CD4-positive, alpha-beta memory T cell (primary cell): ENCODE data around the gene VGLL3. TPM values are rescaled to one million over a fixed set of nuclear protein-coding genes. Genes with fewer than 3 reads are reported as not detected.
"Not testable (repeated sequence)": the region's sequence is repeated elsewhere in the genome, so short reads cannot be mapped to it uniquely, and the experiment has no call there.

Source experiments
- CTCF ChIA-PET: fragments of 350-600 bp; sonication (Branson Sonifier 250); formaldehyde crosslinking; loops from one replicate; lab custom pipeline; 2021; ENCODE audit warnings: inconsistent platforms; ENCODE audit not compliant: partially characterized antibody; lab: Charles Lee
- POLR2A ChIA-PET: fragments of 350-600 bp; sonication (Branson Sonifier 250); formaldehyde crosslinking; loops from one replicate; lab custom pipeline; 2021; ENCODE audit not compliant: partially characterized antibody; lab: Charles Lee
- DNase-seq, 5 donors: peaks; one replicate each; pipeline versions ENCODE4 v3.0.0 to v3.0.0-alpha.2; 2020 to 2022; ENCODE audit warnings: mixed read lengths in 1 of 5
- H3K27ac ChIP-seq: one replicate; pipeline ENCODE4 v1.7.0; 2013; ENCODE audit warnings: low read depth, low read length
- H3K27me3 ChIP-seq: 2 replicates; pipeline ENCODE4 v1.7.0; 2013; ENCODE audit warnings: mild to moderate bottlenecking, low read length, moderate library complexity; ENCODE audit not compliant: insufficient read depth
- H3K36me3 ChIP-seq: 2 replicates; pipeline ENCODE4 v1.7.0; 2013; ENCODE audit warnings: mild to moderate bottlenecking, low read length, moderate library complexity; ENCODE audit not compliant: insufficient read depth
- H3K4me1 ChIP-seq: 2 replicates; pipeline ENCODE4 v1.7.0; 2013; ENCODE audit warnings: mild to moderate bottlenecking, low read length, moderate library complexity; ENCODE audit not compliant: insufficient read depth
- H3K4me3 ChIP-seq, 2 donors: one replicate each; pipeline ENCODE4 v1.7.0; 2013; ENCODE audit warnings: low read length in 2 of 2, mild to moderate bottlenecking in 1 of 2
- H3K9me3 ChIP-seq, 2 donors: one replicate each; pipeline ENCODE4 v1.7.0; 2013; ENCODE audit warnings: low read length in 2 of 2, control low read depth in 1 of 2; ENCODE audit not compliant: control insufficient read depth in 1 of 2
- H3K27ac Mint-ChIP-seq, 7 donors: one replicate each; pipeline ENCODE4 v1.8.0; 2020 to 2021; ENCODE audit warnings: mixed read lengths in 7 of 7, mild to moderate bottlenecking in 6 of 7, inconsistent platforms in 3 of 7, moderate library complexity in 3 of 7
- H3K27me3 Mint-ChIP-seq, 2 donors: one replicate each; pipeline ENCODE4 v1.8.0; 2020 to 2021; ENCODE audit warnings: mixed read lengths in 2 of 2
- H3K36me3 Mint-ChIP-seq, 2 donors: one replicate each; pipeline ENCODE4 v1.8.0; 2020 to 2021; ENCODE audit warnings: mixed read lengths in 2 of 2, inconsistent platforms in 1 of 2, mild to moderate bottlenecking in 1 of 2
- H3K4me1 Mint-ChIP-seq, 4 donors: one replicate each; pipeline ENCODE4 v1.8.0; 2020 to 2021; ENCODE audit warnings: mixed read lengths in 4 of 4, mild to moderate bottlenecking in 1 of 4
- H3K4me3 Mint-ChIP-seq, 8 donors: one replicate each; pipeline ENCODE4 v1.8.0; 2020 to 2021; ENCODE audit warnings: mixed read lengths in 8 of 8, mild to moderate bottlenecking in 7 of 8, moderate library complexity in 6 of 8, inconsistent platforms in 3 of 8
- H3K9me3 Mint-ChIP-seq, 8 donors: one replicate each; pipeline ENCODE4 v1.8.0; 2020 to 2021; ENCODE audit warnings: mixed read lengths in 8 of 8, mild to moderate bottlenecking in 5 of 8, inconsistent platforms in 3 of 8, moderate library complexity in 1 of 8
- intact Hi-C: fragments of 100-400 bp; cut with micrococcal nuclease; formaldehyde crosslinking; loops from one replicate; pipeline ENCODE4 v1.15.1; 2023
- polyA plus RNA-seq, 2 donors: library from polyadenylated mRNA; unstranded; fragments of 300-500 nt; fragmentation: Illumina TruSeq; gene quantifications; one replicate each; pipeline ENCODE4 v1.2.3, GENCODE V29; 2021
- total RNA-seq, 2 experiments: library from RNA; stranded (reverse); gene quantifications; one replicate each; pipeline ENCODE4 v1.2.3, GENCODE V29; 2021

Gene VGLL3, protein sequence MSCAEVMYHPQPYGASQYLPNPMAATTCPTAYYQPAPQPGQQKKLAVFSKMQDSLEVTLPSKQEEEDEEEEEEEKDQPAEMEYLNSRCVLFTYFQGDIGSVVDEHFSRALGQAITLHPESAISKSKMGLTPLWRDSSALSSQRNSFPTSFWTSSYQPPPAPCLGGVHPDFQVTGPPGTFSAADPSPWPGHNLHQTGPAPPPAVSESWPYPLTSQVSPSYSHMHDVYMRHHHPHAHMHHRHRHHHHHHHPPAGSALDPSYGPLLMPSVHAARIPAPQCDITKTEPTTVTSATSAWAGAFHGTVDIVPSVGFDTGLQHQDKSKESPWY
- total RNA-seq = not detected
- polyA plus RNA-seq = not detected

DNA sequence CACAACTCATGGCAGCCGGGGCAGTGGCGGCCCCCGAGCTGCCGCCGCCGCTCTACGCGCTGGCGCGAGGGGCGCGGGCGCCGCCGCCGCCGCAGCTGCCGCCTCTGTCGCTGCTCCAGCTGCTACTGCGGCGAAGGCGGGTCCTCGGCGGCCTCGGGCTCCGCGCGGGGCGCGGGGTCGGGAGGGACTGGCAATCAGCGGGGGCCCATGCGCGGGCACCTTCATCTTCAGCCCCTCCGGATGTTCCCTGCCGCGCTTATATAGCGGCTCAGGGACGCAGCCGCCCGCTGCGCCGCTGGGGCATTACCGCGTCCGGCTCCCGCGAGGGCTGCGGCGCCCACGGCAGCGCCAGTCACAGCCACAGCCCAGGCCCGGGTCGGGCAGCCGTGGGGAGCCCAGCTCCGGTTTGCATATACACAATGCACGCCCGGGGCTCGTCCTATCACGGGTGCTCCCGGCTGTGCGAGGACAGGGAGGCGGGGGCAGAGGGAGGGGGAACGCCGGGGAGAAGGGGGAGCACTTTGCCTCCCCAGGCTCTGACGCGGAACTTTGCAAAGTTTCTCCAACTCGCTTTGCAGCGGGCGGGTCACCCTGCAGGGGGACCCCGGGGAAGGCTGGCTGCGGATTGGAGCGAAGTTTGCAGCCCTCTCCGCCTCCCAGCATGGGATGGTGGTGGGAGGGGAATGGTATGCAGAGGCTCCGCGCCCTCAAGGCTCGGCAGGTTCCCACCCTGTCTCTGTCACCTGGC, at the start of gene VGLL3:
VGLL3 (minus strand) TSS at position 416 of the 748 bp plus-strand sequence; CDS start at position 10, 406 bp downstream.
- H3K27me3 ChIP-seq = no peaks in the 10 kb centered on the region
- POLR2A ChIA-PET = no interaction called here
- H3K4me1 ChIP-seq = no peaks in the 10 kb centered on the region
- H3K36me3 Mint-ChIP-seq = no peaks in the 10 kb centered on the region
- H3K4me3 Mint-ChIP-seq = peak within 1 kb of the TSS in 6 of 8 donors; percentile 7 to 58 (median 13)
- no peak within 1 kb of the TSS for H3K27ac ChIP-seq
- no peak for DNase-seq
- H3K36me3 ChIP-seq = no peaks in the 10 kb centered on the region
- H3K9me3 ChIP-seq = no peaks in the 10 kb centered on the region
- peaks cover 9 to 20% of the 10 kb centered on the region in 2 donors for H3K27me3 Mint-ChIP-seq
- peaks cover 0 to 8% (median under 1%) of the 10 kb centered on the region in 8 donors for H3K9me3 Mint-ChIP-seq
- CTCF ChIA-PET = no interaction called here
- peaks cover 0 to 2% (median 0%) of the 10 kb centered on the region in 4 donors for H3K4me1 Mint-ChIP-seq
- no peak within 1 kb of the TSS for H3K4me3 ChIP-seq
- intact Hi-C loops = no loop called here
- H3K27ac Mint-ChIP-seq = no peak within 1 kb of the TSS

DNA sequence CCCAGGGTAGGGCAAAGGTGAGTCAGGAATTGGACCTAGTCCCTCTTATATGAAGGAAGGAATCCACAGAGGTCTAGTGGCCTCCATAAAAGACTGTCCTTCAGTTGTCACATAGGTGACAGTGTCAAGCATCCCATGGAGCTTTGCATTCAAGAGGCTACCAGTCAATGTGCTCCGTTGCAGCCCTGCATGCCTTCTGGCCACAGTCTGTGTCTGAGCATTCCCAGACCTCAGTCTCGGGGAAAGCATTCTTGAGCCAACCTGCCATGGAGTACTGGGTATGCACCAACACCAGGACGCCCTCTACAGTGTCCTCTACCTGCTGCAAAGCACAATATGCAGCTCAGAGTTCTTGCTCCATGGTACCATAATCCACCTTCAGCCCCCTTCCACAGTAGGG, 46.7 kb upstream of the VGLL3 start:
- H3K4me1 Mint-ChIP-seq = no peaks in the 10 kb centered on the region
- H3K27me3 Mint-ChIP-seq = no peaks in the 10 kb centered on the region
- Histone ChIP-seq H3K4me3 (no peak overlapping the region), H3K36me3 (no peaks in the 10 kb centered on the region), H3K9me3 (no peaks in the 10 kb centered on the region), H3K4me1 (no peaks in the 10 kb centered on the region), H3K27ac (no peak overlapping the region), H3K27me3 (no peaks in the 10 kb centered on the region)
- DNase-seq = no peak
- POLR2A ChIA-PET = no interaction called here
- H3K9me3 Mint-ChIP-seq = peaks cover 0 to 10% (median 3%) of the 10 kb centered on the region in 8 donors
- CTCF ChIA-PET = no interaction called here
- no peaks in the 10 kb centered on the region for H3K36me3 Mint-ChIP-seq
- intact Hi-C loops = no loop called here
- H3K4me3 Mint-ChIP-seq = no peak overlapping the region
- no peak overlapping the region for H3K27ac Mint-ChIP-seq

DNA sequence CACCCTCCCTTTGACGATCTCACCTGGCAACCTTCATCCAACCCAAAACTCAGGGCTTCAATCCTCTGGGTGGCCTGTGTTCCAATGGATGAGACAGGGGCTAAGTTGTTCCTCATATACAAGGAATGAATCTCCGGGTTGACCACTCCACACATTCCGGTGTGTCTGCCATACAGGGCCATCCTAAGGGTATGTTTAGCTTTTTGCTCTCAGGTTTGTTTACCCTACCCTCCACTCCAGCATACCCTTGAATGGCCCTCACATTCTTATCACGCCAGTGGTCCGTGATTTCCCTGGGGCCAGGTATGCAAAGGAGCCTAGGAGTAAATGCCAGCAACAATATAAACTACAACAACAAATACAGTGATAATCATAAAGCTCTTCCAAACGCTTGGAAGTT, 45.7 kb upstream of the VGLL3 start:
- no peaks in the 10 kb centered on the region for H3K4me1 Mint-ChIP-seq
- no peaks in the 10 kb centered on the region for H3K27me3 ChIP-seq
- ChIA-PET POLR2A (no interaction called here), CTCF (no interaction called here)
- no peaks in the 10 kb centered on the region for H3K27me3 Mint-ChIP-seq
- no peak overlapping the region for H3K4me3 Mint-ChIP-seq
- no peak overlapping the region for H3K27ac ChIP-seq
- no peaks in the 10 kb centered on the region for H3K36me3 Mint-ChIP-seq
- H3K4me1 ChIP-seq = no peaks in the 10 kb centered on the region
- H3K4me3 ChIP-seq = no peak overlapping the region
- intact Hi-C loops = no loop called here
- peaks cover 0 to 11% (median 4%) of the 10 kb centered on the region in 8 donors for H3K9me3 Mint-ChIP-seq
- no peak overlapping the region for H3K27ac Mint-ChIP-seq
- H3K9me3 ChIP-seq = no peaks in the 10 kb centered on the region
- H3K36me3 ChIP-seq = no peaks in the 10 kb centered on the region
- no peak for DNase-seq

DNA sequence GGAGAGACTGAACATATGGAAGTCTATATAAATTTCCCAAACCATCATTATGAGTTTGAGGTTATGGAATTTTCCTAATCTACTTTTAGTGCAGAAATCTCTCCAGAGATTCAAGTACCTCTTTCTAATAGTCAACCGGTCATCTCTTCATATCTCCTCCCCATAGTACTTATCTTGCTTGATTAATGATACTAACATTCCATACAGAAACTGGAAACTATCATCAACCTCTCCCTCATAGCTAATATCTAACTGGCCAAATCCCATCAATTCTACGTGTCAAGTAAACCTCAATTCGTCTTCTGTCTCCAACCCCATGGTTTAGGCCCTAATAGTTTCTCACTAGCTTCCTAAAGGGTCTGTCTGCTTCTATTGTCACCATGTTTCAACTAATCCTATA, 44.4 kb upstream of the VGLL3 start:
- ChIA-PET POLR2A (no interaction called here), CTCF (no interaction called here)
- H3K27me3 ChIP-seq = no peaks in the 10 kb centered on the region
- no peak for DNase-seq
- intact Hi-C loops = no loop called here
- H3K4me3 ChIP-seq = no peak overlapping the region
- no peak overlapping the region for H3K27ac ChIP-seq
- no peaks in the 10 kb centered on the region for H3K36me3 ChIP-seq
- Mint-ChIP-seq H3K4me3 (no peak overlapping the region), H3K4me1 (no peaks in the 10 kb centered on the region), H3K27me3 (no peaks in the 10 kb centered on the region), H3K27ac (no peak overlapping the region), H3K36me3 (no peaks in the 10 kb centered on the region), H3K9me3 (peaks cover 0 to 10% (median 4%) of the 10 kb centered on the region in 8 donors)
- no peaks in the 10 kb centered on the region for H3K4me1 ChIP-seq
- H3K9me3 ChIP-seq = no peaks in the 10 kb centered on the region

DNA sequence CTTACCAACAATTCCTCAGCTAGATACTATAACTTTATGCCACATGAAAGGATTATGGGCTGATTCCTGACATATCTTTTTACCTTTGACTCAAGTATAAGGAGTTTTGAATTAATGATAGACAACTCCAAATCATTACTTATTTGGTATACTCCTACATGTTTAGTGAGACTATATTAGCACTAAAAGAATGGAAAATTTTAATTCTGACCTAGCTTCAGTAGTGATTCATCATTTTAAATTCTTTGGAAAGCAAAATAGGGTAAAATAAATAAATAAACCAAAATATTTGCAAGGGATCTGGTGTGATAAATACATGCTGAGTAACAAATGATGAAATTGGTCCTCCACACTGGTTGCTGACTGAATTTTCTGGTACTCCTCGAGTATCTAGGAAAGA, 42.3 kb upstream of the VGLL3 start:
- POLR2A ChIA-PET = no interaction called here
- H3K9me3 Mint-ChIP-seq = peaks cover 0 to 11% (median 4%) of the 10 kb centered on the region in 8 donors

DNA sequence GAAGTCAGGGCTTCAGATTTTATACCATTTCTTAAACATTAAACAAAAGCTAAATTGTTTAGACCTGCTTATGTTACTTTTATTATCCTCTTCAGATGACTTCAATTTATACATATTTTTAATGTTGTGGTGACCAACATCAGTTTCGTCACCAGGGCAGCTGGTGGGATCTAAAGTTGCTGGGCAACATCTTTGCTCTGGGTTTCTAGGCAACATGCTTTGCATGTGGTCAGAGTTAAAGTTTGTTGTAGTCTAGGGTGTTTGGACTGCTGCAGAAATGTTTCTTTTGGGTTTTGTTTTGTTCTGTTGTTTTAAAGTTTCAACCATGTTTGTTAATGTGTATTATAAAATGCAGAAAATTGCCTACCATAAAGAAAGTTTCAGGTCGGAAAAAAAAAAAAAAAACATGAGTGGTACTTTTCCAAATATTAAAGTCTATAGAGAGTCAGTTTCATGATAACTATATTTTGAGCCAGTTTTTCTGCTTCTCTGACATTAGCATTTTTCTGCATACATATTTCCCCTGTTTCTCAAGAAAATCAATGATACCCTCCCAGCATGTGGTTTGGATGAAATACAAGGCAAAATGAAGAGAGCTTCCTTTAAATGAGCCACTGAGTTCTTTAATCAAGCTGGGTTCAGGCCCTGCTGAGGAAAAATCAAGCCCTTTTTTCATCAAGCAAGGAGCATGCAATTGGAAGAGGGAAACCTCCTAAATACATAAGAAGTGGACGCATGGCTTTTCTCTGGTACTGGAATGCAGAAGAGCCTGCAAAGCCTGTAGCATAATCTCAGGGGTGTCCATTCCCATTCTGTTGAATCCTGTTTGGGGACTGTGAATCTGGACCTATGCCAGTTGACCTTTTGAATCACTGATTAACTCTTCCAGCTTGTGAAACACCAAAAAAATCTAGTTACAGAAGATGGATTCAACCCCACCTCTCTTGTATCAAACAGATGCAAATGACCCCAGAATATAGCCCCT, 35.0 kb upstream of the VGLL3 start:
- no peaks in the 10 kb centered on the region for H3K4me1 ChIP-seq
- Mint-ChIP-seq H3K9me3 (peaks cover 2 to 6% (median 4%) of the 10 kb centered on the region in 8 donors), H3K36me3 (no peaks in the 10 kb centered on the region), H3K27me3 (no peaks in the 10 kb centered on the region), H3K27ac (no peak overlapping the region), H3K4me3 (no peak overlapping the region), H3K4me1 (no peaks in the 10 kb centered on the region)
- CTCF ChIA-PET = interaction anchor here (0.7 kb wide), 1 partner anchor 54 kb away, joined by 3 read pairs; no protein-coding TSS in a partner anchor
- POLR2A ChIA-PET = no interaction called here
- H3K36me3 ChIP-seq = no peaks in the 10 kb centered on the region
- H3K27ac ChIP-seq = no peak overlapping the region
- no peaks in the 10 kb centered on the region for H3K9me3 ChIP-seq
- no peaks in the 10 kb centered on the region for H3K27me3 ChIP-seq
- no peak for DNase-seq
- no peak overlapping the region for H3K4me3 ChIP-seq
- intact Hi-C loops = no loop called here

More for the DNA sequence above, 42.3 kb upstream of the VGLL3 start:
- Histone ChIP-seq H3K4me1 (no peaks in the 10 kb centered on the region), H3K27ac (no peak overlapping the region), H3K36me3 (no peaks in the 10 kb centered on the region), H3K9me3 (no peaks in the 10 kb centered on the region), H3K27me3 (no peaks in the 10 kb centered on the region), H3K4me3 (no peak overlapping the region)
- no peaks in the 10 kb centered on the region for H3K27me3 Mint-ChIP-seq
- no peak for DNase-seq
- H3K27ac Mint-ChIP-seq = no peak overlapping the region
- CTCF ChIA-PET = no interaction called here
- H3K4me3 Mint-ChIP-seq = no peak overlapping the region
- intact Hi-C loops = no loop called here
- no peaks in the 10 kb centered on the region for H3K4me1 Mint-ChIP-seq
- H3K36me3 Mint-ChIP-seq = no peaks in the 10 kb centered on the region

DNA sequence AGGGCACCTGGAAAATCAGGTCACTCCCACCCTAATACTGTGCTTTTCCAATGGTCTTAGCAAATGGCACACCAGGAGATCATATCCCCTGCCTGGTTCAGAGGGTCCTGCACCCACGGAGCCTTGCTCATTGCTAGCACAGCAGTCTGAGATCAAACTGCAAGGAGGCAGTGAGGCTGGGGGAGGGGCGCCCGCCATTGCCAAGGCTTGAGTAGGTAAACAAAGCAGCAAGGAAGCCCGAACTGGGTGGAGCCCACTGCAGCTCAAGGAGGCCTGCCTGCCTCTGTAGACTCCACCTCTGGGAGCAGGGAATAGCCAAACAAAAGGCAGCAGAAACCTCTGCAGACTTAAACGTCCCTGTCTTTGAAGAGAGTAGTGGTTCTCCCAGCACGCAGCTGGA, 26.4 kb upstream of the VGLL3 start:
- H3K27me3 Mint-ChIP-seq, H3K27me3 ChIP-seq, DNase-seq, intact Hi-C loops, H3K4me1 ChIP-seq, H3K9me3 ChIP-seq, H3K27ac Mint-ChIP-seq, H3K4me3 Mint-ChIP-seq, H3K4me1 Mint-ChIP-seq, H3K27ac ChIP-seq, H3K36me3 Mint-ChIP-seq, POLR2A ChIA-PET, CTCF ChIA-PET, H3K36me3 ChIP-seq, H3K4me3 ChIP-seq: not testable (repeated sequence)
- peaks cover 0 to 22% (median 8%) of the 10 kb centered on the region in 8 donors for H3K9me3 Mint-ChIP-seq
